Measurements from ENCODE around the gene UBALD1. TPM values are rescaled to one million over a fixed set of nuclear protein-coding genes. Genes with fewer than 3 reads are reported as not detected.

UBALD1 gene
- total and polyA plus RNA-seq, 10 of the 15 experiments (the other 5 are each of a cell fraction or from before 2014, with no cell fraction given), result 0.05 to 32.7 (median 5.1) TPM

- H3K27me3 ChIP-seq (replicated peaks in 1 of 2; ENCODE audit: control insufficient read depth in 2 of 2, insufficient read depth in 2 of 2, low read length in 1 of 2), result no peaks in the 10 kb centered on the region
- intact Hi-C loops (cut with micrococcal nuclease; ENCODE audit: unreplicated experiment), result no loop called here
- H3K27ac ChIP-seq (ENCODE audit: control insufficient read depth, insufficient read depth), result no peak overlapping the region
- in situ Hi-C loops (cut with MboI), result no loop called here
- no peaks in the 10 kb centered on the region; the same call in none of the 2 replicates for H3K79me2 ChIP-seq (ENCODE audit: control insufficient read depth, insufficient read depth, low read length)
- no peaks in the 10 kb centered on the region for H3K9me3 ChIP-seq (replicated peaks; ENCODE audit: control insufficient read depth, insufficient read depth, low read length)
- CTCF ChIA-PET, result interaction anchor here (1.8 kb wide), 1 partner anchor 83 kb away, joined by 11 read pairs; the partner anchor contains the start of genes ANKS3 and DNAAF8
- H3K4me1 ChIP-seq (ENCODE audit: control insufficient read depth, insufficient read depth, low read length), result no peaks in the 10 kb centered on the region
- RAD21 ChIA-PET (ENCODE audit: unreplicated experiment), result interaction anchor here (0.6 kb wide), 1 partner anchor 202 kb away, joined by 3 read pairs; no protein-coding TSS in a partner anchor
- H2AFZ ChIP-seq (ENCODE audit: control insufficient read depth, low read depth, low read length), result no peak overlapping the region
- no peak for FAIRE-seq
- ATAC-seq, result peak; percentile 25; the same call in 2 of the 3 replicates
- H3K4me3 ChIP-seq, result no peak overlapping the region
- peaks cover 17 to 37% of the 10 kb centered on the region in 2 experiments; a peak in 3 of 4 replicates for H3K36me3 ChIP-seq (ENCODE audit: control insufficient read depth in 2 of 2, insufficient read depth in 2 of 2, low read length in 1 of 2)
- H4K20me1 ChIP-seq (ENCODE audit: control insufficient read depth, insufficient read depth), result no peaks in the 10 kb centered on the region
- SMC1A ChIA-PET (ENCODE audit: uncharacterized antibody, unreplicated experiment), result no interaction called here
- POLR2A ChIA-PET, result no interaction called here
- no TSS peak for BruUV-seq (replicated peaks)
- 50% methylated on average over 13 of the region's 13 CpGs for WGBS (ENCODE audit: insufficient coverage, insufficient replicate concordance, low lambda C conversion rate, missing lambda C conversion rate)
- no peak overlapping the region for H3K9ac ChIP-seq (ENCODE audit: control insufficient read depth, insufficient read depth, low read length)
- no peak for TF ChIP-seq SUPT20H (IDR thresholded peaks at IDR 0.05; ENCODE audit: borderline replicate concordance, control insufficient read depth, low read depth, low read length)
- TF ChIP-seq MEF2B (IDR thresholded peaks at IDR 0.05; ENCODE audit: partially characterized antibody, poor library complexity, severe bottlenecking), result peak; percentile 37
- TF ChIP-seq WRNIP1 (IDR thresholded peaks at IDR 0.05; ENCODE audit: borderline replicate concordance, low read depth, low read length), result no peak
- TF ChIP-seq NR2F1 (conservative IDR thresholded peaks at IDR 0.05), result 0 out of 2 replicates have a peak, but pooled peaks have one; percentile 13
- TF ChIP-seq IKZF2 (IDR thresholded peaks at IDR 0.05), result peak in 1 of 2 experiments; percentile 25; a peak in 1 of 4 replicates
- no peak for TF ChIP-seq ZBTB4 (CRISPR knock-in tag; IDR thresholded peaks at IDR 0.05)
- DNase-seq (ENCODE audit: low read depth, low spot score), result no peak
- no peak overlapping the region for H3K4me2 ChIP-seq (ENCODE audit: control insufficient read depth, insufficient read depth)
Measured at GRCh38 chr16:4651827-4652226, 37.1 kb upstream of the UBALD1 start.

All from GM12878 (cell line).